Pancreas (tissue), 10 donors: Measurements from ENCODE around the gene CTTNBP2. TPM values are rescaled to one million over a fixed set of nuclear protein-coding genes. Genes with fewer than 3 reads are reported as not detected.
A peak's percentile ranks its signal among the peaks of the same experiment; 100 is the strongest.

Experiments
- ATAC-seq, 4 donors: fragments of 200-7000 bp; cut with Tn5 transposase; one replicate each; pipeline versions ENCODE4 v1.8.0 to v1.9.1; 2020; ENCODE audit warnings: mild to moderate bottlenecking in 4 of 4, moderate library complexity in 4 of 4
- DNase-seq, 6 donors: peaks; one replicate each; pipeline ENCODE4 v3.0.0-alpha.2; 2020
- FAIRE-seq: peaks from 2 replicates; lab custom pipeline; 2012; peaks lifted over from hg19 to GRCh38; lab: Jason Lieb, UNC
- H3K27ac ChIP-seq, 4 donors: fragments of 200-600 bp; sonication (generic); 1 replicate in 3 of 4; 2 replicates in 1 of 4; pipeline versions ENCODE4 v1.5.0 to v1.8.0; 2020
- H3K27me3 ChIP-seq, 4 donors: fragments of 200-600 bp; one replicate each; pipeline ENCODE4 v1.8.0; 2021
- H3K36me3 ChIP-seq, 3 donors: fragments of 200-600 bp; sonication (generic) in 1 of 3; one replicate each; pipeline versions ENCODE4 v1.5.0 to v1.8.0; 2020 to 2021
- H3K4me1 ChIP-seq, 3 donors: fragments of 200-600 bp; one replicate each; pipeline ENCODE4 v1.8.0; 2021
- H3K4me3 ChIP-seq, 4 donors: fragments of 200-600 bp; sonication (generic) in 2 of 4; one replicate each; pipeline versions ENCODE4 v1.5.0 to v1.8.0; 2020 to 2021
- H3K9me3 ChIP-seq, 4 donors: fragments of 200-600 bp; one replicate each; pipeline ENCODE4 v1.8.0; 2021
- WGBS, 2 donors: extraction: QIAGEN DNeasy Blood & Tissue Kit; methylation state at CpG; one replicate each; pipeline ENCODE4 v1.1.7; 2013; 5-methylcytosine and 5-hydroxymethylcytosine counted together
- intact Hi-C, 3 donors: fragments of 100-400 bp; cut with DNase I; formaldehyde crosslinking; loops; one replicate each; pipeline versions ENCODE4 v1.11.1 to v1.14.2; 2022
- polyA plus RNA-seq, 2 donors: library from polyadenylated mRNA; stranded (reverse); fragments of 200-250 nt; gene quantifications; one replicate each; pipeline ENCODE4 v1.2.3, GENCODE V29; 2013
- total RNA-seq, 6 donors: library from RNA; stranded (reverse); fragmentation: NEBNext Ultra II Directional in 4 of 6; extraction: Animal tissue kit (Norgen Biotek cat#: 25700) in 4 of 6; gene quantifications; one replicate each; pipeline versions ENCODE4 v1.2.1 to v1.2.4, GENCODE V29; 2021 to 2023
- TF ChIP-seq, protein P1 (sequence below), 4 donors: fragments of 200-600 bp; sonication (generic) in 3 of 4; IDR thresholded peaks; one replicate each; pipeline versions ENCODE4 v1.5.0 to v1.8.0; 2021; ENCODE audit warnings: antibody characterized with exemption in 4 of 4
- donor health status: healthy with polysubstance abuse.
- donor health status: DM: no; HTN: no; CAD: no; lungs with moderate emphysema.
- donor health status: DM: no; HTN: no; CAD: no.
- donor health status: control.
- donor health status: control.
- donor health status: Bipolar disorder and iron deficiency.
- donor health status: DM: yes; HTN: yes; CAD: no.
- donor health status: DM: no; HTN: no; CAD: no.
- donor health status: DM: no; HTN: no; CAD: no.
- donor health status: DM: yes; HTN: yes; CAD: no.

The CTTNBP2 gene
- total and polyA plus RNA-seq, 8 donors: 4.8 to 15.4 (median 10.5) TPM

DNA sequence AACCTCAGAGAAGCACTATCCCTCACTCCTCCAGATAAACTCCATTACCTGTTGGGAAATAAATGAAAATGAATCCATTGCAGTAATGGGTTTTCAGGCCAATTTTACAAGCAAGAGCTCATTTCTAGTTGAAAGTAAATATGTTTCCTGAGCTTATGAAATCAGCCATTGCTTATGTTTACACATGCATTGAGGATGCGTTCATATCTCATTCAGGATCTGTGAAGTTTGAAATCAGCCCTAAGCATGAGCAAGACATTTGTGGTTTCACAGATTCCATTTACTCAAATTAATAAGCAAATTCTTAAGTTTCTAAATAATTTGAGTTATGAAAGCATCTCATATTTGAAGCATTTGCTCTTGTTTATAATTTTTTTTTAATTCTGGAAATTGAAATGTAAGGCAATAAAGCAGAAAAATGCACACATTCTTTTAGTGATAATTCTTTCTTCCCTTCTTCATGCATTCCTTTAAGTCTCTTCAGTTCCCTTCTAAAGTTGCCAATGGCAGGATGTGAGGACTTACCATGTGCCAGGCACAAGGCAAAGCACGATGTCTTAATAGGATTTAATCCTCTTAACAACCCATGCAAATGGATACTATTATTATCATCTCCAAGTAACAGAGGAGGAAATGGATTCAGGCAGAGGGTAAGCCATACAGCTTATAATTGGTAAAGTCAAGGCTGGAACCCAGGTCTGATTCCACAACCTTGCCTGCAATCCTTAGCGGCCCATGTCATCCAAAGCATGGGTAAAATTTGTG is 35.0 kb upstream of the CTTNBP2 start:
- no peaks in the 10 kb centered on the region for H3K36me3 ChIP-seq
- FAIRE-seq (no peak), ATAC-seq (no peak), DNase-seq (no peak)
- no peaks in the 10 kb centered on the region for H3K9me3 ChIP-seq
- no peak overlapping the region for H3K27ac ChIP-seq
- intact Hi-C loops: no loop called here
- H3K4me1 ChIP-seq: peaks cover 0 to 8% (median 0%) of the 10 kb centered on the region in 3 donors
- H3K27me3 ChIP-seq: no peaks in the 10 kb centered on the region
- no peak overlapping the region for H3K4me3 ChIP-seq
- 67 to 79% methylated on average over 3 of the region's 3 CpGs for WGBS, 2 donors
- TF ChIP-seq, protein P1, sequence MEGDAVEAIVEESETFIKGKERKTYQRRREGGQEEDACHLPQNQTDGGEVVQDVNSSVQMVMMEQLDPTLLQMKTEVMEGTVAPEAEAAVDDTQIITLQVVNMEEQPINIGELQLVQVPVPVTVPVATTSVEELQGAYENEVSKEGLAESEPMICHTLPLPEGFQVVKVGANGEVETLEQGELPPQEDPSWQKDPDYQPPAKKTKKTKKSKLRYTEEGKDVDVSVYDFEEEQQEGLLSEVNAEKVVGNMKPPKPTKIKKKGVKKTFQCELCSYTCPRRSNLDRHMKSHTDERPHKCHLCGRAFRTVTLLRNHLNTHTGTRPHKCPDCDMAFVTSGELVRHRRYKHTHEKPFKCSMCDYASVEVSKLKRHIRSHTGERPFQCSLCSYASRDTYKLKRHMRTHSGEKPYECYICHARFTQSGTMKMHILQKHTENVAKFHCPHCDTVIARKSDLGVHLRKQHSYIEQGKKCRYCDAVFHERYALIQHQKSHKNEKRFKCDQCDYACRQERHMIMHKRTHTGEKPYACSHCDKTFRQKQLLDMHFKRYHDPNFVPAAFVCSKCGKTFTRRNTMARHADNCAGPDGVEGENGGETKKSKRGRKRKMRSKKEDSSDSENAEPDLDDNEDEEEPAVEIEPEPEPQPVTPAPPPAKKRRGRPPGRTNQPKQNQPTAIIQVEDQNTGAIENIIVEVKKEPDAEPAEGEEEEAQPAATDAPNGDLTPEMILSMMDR (IDR thresholded peaks at IDR 0.05): no peak

DNA sequence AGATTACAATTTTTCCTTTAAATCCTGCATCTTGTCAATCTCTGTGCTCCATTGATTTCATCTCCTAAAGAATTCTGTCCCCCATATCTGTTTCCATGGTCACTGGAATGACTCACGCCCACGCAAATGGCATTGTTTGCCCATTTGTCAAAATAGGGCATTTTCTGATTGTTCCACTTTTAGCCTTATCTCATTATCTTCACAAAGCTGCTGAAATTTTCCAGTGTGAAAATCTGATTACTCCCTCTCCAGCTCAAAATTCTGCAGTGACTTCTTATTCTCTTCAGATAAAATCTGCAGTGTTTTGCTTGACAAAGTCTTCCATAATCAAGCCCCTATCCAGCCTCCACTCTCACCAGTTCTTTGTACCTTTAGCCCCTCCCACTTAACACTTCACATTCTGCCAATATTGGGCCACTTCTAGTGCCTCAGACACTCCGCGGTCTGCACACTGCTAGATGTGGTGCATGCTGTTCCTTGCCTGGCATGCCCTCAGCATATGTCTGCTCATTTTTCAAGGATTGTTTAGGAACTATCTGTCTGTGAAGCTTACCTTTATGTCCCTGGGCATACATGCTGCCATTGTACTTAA is 33.9 kb upstream of the CTTNBP2 start:
- intact Hi-C loops: no loop called here
- Histone ChIP-seq H3K27me3 (no peaks in the 10 kb centered on the region), H3K27ac (no peak overlapping the region), H3K36me3 (no peaks in the 10 kb centered on the region), H3K4me1 (peaks cover 0 to 8% (median 0%) of the 10 kb centered on the region in 3 donors), H3K9me3 (no peaks in the 10 kb centered on the region), H3K4me3 (no peak overlapping the region)
- TF ChIP-seq, protein P1 (IDR thresholded peaks at IDR 0.05): no peak
- DNase-seq: no peak
- ATAC-seq: no peak
- WGBS, 2 donors: 42 to 58% methylated on average over 4 of the region's 4 CpGs
- no peak for FAIRE-seq

DNA sequence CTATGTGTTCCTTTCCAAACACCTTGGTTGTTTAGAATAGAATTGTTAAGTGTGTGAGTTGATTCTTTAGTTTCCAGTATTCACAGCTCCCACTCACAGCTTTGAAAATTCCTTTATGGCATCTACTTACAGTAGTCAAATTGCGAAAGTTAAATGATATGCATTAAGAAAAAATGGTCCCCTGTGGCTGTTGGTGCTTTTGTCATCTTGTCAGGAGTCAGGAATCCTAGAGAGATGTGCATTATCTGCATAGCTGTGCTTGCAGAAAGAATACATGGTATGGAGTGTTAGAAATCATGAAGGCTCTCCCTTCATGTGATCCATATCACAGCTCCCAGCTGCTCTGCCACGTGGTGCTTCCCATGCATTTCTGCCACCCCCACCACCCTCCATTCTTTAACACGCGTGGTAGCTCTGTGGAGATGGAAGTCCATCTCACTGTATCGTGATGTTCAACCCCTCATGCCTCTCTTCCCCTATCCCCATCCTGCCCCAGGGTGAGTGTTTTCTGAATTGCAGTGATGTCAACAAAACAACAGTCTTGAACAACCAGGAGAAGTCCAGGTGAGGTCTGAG is 29.2 kb upstream of the CTTNBP2 start:
- no peak overlapping the region for H3K4me3 ChIP-seq
- TF ChIP-seq, protein P1 (IDR thresholded peaks at IDR 0.05): no peak
- intact Hi-C loops: no loop called here
- no peaks in the 10 kb centered on the region for H3K36me3 ChIP-seq
- no peak for FAIRE-seq
- H3K27me3 ChIP-seq: no peaks in the 10 kb centered on the region
- no peaks in the 10 kb centered on the region for H3K4me1 ChIP-seq
- WGBS, 2 donors: 65 to 70% methylated on average over 5 of the region's 5 CpGs
- DNase-seq: no peak
- H3K9me3 ChIP-seq: no peaks in the 10 kb centered on the region
- ATAC-seq: no peak
- no peak overlapping the region for H3K27ac ChIP-seq

DNA sequence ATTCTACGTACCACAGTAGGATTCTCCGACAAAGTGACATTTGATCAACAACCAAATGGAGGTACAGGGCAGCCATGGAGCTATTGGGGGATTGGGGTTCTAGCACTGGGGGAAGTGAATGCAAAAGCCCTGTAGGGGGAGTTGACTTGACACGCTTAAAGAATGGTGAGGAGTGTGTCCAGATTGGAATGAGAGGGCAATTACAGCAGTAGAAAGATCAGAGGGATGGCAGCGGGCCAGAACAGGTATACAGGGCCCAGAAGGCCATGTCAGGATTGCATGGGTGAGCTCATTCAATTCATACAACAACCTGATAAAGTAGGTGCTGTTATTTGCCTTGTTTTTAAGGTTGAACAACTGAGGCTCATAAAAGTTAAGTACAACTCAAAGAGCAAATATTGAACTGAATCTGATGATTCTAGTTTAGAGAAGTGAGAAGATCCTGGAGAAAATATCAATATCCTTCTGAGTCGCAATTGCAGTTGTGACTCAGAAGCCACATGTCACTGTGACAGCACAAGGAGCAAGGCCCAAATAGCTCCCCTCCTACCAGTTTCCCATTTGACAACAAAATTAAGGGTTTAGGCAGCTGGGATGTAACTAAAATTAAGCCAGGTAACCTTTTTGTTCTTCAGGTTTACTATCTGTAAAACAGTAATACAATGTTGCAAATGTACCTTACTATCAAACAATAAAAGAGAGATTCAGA is 28.0 kb upstream of the CTTNBP2 start:
- intact Hi-C loops: no loop called here
- 83 to 89% methylated on average over 5 of the region's 5 CpGs for WGBS, 2 donors
- ATAC-seq (no peak), DNase-seq (peak in 3 of 6 donors; percentile 20 to 53 (median 20)), FAIRE-seq (no peak)
- Histone ChIP-seq H3K27me3 (no peaks in the 10 kb centered on the region), H3K36me3 (no peaks in the 10 kb centered on the region), H3K27ac (no peak overlapping the region), H3K4me1 (no peaks in the 10 kb centered on the region), H3K4me3 (no peak overlapping the region), H3K9me3 (no peaks in the 10 kb centered on the region)
- TF ChIP-seq, protein P1 (IDR thresholded peaks at IDR 0.05): no peak
